A673 (cell line): ENCODE data around the gene ADARB2.

Source experiments
- CTCF ChIP-seq: fragments of 300-800, 200-600 bp; sonication (generic); conservative IDR thresholded peaks from 2 replicates; pipeline ENCODE4 v1.5.1; 2017; ENCODE audit warnings: low read depth, mild to moderate bottlenecking, antibody characterized with exemption, low read length, moderate library complexity, mixed read lengths
- EZH2 ChIP-seq: fragments of 200-600 bp; sonication (generic); IDR thresholded peaks from 2 replicates; pipeline ENCODE4 v1.6.1; 2017; ENCODE audit warnings: borderline replicate concordance, low read depth, mild to moderate bottlenecking, mixed read lengths, antibody characterized with exemption, low read length; ENCODE audit not compliant: poor library complexity, severe bottlenecking

GRCh38 chr10:1651270-1651966 is 85.9 kb downstream of the ADARB2 start:
- TF ChIP-seq CTCF (no peak), EZH2 (no peak)
